HG03064 (cell line): ENCODE measurements around the gene OR10A2.
"Not testable (repeated sequence)": the region's sequence is repeated elsewhere in the genome, so short reads cannot be mapped to it uniquely, and the experiment has no call there.

Experiments used
- ATAC-seq: cut with Tn5 transposase; IDR thresholded peaks from one replicate; pipeline ENCODE4 v1.9.1; 2021; ENCODE audit warnings: low read depth; ENCODE audit not compliant: unreplicated experiment

Gene OR10A2, protein sequence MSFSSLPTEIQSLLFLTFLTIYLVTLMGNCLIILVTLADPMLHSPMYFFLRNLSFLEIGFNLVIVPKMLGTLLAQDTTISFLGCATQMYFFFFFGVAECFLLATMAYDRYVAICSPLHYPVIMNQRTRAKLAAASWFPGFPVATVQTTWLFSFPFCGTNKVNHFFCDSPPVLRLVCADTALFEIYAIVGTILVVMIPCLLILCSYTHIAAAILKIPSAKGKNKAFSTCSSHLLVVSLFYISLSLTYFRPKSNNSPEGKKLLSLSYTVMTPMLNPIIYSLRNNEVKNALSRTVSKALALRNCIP

DNA sequence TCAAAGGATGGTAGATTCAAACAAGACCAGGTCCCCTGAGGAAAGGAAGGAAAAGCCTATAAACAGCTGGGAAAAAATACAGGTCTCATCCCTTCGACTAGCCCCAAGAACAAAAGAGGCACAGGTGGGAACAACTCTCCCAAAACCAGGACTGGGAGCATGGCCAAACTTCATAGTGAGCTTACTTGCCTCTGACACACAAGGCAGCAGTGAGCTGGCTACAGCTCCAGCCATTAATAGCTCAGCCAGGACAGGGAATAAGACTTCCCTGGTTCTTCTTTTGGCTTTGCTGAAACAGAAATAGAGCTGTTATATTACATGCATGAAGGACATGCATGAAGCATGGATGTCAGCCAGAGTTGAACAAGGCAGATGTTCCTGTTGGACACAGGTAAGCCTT lies at the start of gene OR10A2:
TSS of gene OR10A2 (plus strand) at position 97 of the 400 bp plus-strand sequence. CDS start 6,698 bp downstream, outside the sequence.
- ATAC-seq = no peak

DNA sequence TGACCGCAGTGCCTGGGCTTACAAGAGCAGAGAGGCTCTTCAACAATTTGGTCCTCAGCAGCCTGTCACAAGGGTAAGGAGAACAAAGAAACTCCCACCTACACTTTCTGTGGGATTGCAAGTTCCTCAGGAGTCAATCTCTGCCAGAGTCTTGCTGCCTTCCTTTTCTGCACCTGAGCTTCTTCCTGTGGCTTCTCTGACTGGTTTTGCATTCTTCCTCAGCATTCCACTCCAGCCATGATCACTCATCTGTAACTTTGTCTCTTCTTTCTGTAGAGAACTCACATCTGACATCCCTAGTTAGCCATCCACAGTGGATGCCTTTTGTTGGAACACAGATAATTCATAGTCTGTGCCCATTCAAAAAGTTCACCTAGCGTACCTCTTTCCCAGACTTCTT lies 49.2 kb upstream of the OR10A2 start:
- ATAC-seq = no peak

DNA sequence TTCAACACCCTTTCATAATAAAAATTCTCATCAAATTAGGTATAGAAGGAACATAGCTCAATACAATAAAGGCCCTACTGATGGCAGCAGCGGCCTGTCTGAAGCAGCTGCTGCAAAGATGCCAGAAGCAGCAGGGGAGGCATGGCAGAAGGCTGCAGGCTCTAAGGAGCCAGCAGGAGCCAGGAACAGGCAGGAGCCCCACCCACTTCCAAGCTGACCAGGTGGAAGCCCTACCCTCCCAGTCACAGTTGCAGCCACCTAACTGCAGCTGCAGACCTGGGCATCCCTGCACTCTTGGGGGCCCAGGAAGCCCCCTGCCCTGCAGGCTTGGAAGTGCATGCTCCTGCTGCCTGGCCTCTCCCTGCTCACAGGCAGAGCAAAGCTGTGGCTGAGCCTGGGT lies 45.2 kb upstream of the OR10A2 start:
- no peak for ATAC-seq

DNA sequence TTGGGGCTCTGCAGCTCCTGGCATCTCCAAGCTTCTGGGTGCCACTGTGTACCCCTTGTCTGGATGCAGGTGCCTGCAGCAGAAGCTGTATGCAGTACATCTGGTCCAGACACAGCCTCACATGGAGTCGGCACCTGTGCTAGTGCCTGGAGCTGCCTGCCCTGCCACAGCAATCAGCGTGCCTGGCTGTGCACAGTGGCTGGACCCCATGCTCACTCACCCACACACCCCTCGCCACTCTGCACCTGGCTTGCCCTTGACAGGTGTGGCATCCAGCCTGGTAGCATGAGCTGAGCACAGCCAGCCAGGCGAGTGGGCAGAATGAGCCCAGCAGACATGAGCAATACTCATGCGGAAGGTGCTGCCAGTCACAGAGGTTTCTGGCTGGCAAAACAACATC lies 43.9 kb upstream of the OR10A2 start:
- no peak for ATAC-seq

DNA sequence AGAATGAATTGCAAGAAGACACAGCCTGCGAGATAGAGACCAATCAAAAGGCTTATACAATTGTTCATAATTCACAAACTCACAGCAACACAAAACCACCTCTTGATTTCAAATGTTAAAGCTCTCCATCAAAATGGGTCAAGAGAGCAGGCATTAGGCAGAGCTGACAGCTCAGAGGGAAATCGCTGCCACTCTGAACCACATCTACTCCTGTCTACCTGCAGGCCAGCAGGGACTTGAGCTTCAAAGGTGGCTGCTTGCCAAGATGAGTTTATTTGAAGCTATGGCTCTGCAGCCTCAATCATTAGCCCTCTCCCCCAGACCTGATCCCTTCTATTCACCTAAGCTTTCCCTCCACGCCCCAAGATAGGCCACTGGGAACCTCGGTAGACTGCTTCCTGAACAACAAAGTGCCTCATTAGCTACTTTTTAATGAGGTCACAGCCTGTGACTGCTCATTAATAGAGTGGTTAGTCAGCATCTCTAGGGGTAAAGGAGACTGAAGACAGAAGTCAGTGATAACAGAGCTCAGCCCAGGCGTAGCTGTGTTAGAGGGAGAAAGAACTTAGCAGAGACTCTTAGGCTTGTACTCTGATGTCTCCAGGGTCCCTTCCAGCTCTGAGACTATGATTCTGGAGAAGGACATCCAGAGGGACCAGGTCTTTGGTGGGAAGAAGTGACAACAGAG lies 38.6 kb upstream of the OR10A2 start:
- ATAC-seq = no peak

DNA sequence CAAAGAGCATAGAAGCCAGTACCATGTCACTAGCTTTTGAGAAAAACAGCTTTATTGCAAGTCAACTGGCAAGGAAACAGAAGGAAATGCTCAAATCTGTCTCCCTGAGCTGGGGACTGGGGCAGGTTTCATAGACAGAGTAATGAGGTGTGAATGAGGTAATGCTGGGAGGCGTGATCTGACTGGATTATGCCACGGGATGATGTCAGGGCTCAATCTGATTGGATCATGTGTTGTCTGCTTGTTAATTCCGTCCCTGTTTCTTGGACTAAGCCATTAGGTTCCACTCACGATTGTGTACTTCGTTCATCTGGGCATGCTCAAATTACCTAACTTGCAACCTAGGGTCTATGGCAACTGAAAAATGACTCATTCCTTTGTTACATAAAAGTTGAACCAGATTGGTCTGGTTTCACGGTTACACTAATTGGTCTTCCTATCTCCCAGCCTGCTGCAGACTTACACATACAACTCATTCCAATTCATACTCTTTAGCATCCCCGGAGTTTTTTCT lies 37.6 kb upstream of the OR10A2 start:
- ATAC-seq = no peak

DNA sequence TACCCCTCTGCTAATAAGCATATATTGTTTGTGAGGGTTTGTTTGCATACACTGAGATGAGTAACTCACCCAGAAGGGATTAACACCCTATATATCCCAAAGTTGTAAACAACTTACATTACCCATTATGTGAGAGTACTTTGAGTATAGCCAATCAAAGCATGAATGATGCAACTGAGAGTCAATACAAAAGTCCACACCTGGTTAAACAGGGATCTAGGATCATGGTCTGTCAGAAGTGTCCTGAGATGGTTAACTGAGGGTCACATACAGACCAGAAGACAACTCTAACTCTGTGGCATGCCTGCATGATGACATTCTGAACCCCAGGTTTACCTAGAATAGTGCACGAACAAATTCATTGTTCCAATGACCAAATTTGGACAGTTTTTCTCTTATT lies 34.8 kb upstream of the OR10A2 start:
- ATAC-seq = no peak

DNA sequence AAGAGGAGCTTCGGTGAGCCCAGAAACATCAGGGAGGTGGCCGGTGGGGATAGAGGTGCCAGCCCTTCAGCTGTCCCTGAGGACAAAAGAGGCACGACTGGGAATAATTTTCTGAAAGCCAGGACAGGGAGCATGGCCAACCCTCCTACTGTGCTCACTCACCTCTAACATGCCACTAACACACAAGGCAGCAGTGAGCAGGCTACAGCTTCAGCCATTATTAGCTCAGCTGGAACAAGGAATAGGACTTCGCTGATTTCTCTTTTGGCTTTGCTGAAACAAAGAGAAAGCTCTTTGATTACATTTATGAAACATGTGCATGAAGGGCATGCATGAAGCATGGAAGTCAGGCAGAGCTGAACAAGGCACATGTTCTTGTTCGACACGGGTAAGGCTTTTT lies 29.5 kb upstream of the OR10A2 start:
- ATAC-seq = no peak

DNA sequence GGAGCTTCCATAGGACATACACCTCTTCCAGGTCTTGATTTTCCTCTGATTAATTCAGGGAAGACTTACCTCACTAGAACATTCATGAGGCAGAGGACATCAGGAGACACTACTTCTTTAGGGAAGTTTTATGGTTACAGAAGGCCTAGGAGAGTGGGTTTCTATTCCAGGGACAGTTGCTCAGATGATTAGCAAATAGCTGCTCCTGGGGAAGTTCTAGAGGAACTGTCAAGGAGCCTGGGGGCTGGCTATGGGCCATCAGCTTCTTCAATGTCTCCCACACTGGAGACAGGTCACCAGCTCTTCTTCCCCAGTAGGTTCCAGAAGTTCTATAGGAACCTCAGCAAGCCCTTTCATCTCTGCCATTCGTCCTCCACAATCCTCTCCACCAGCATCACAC lies 28.8 kb upstream of the OR10A2 start:
- ATAC-seq = no peak

DNA sequence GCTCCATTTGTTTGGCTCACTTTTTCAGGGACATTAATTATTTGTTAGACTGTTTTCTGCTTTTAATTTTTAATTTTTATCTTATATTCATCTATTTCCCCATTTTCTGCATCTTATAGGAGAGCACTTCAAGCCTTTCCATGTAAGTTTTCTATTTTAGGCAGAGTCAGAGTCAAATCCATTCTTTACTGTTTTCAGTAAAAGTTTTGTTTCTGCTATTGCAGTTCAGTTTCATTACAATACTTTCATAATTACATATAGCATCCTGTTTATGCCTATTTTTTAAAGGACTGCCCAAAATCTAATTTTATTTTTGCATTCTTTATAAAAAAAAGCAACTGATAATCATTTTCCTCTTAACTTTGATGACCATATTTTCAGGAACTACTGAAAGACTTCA lies 21.2 kb upstream of the OR10A2 start:
- ATAC-seq = no peak

DNA sequence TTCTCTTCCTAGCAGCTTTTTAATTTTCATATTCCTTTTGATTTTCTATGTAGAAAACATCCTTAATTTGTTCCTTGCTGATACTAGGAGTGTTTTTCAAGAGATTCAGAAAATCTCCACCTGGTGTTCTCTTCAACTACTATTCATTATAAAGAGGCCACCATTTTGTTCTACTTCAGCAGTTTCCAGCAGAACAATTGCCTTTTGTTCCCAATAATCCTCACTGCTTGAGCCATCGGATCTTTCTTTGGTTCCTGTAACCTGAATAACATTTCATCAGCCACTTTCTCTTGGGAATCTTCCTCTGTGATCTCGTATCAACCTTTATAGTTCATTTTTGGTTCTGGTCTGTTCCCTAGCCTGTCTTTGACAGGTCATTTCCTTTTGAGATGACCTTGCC lies 19.2 kb upstream of the OR10A2 start:
- no peak for ATAC-seq

DNA sequence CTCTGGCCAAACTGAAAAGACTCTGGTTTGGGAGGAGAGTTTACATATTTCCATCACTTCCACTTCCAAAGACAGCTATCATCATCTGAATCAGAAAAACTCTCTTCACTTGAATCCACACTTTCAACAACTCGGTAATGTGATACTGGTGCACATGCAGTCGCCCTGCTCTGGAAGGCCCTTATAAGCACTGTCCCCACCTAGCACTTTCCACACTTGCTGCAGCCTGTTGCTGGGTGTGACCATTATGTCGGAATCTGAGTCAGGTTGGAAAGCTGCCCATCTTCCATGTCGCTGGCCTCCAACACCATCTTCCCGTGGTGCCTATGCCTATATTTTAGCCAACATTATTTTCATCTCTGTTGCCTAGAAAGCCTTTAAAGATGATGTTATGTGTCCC lies 18.5 kb upstream of the OR10A2 start:
- ATAC-seq = no peak

DNA sequence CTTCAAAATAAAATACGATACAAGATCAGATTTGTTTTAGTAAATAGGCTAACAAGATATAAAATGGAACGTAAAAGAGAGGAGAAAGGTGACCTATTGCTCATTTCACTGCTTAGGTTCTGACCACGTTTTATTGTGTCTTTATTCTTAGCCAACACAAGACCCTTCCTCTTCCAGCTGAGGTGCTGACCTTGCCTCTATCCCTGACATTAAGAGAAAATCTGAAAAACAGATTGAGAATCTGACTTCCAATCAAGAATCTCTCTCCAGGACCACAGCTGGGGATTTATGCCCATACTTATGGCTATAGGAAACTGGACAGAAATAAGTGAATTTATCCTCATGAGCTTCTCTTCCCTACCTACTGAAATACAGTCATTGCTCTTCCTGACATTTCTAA lies 17.5 kb upstream of the OR10A2 start, which contains the start of gene OR10A5:
TSS of gene OR10A5 (plus strand) at position 301 of the 400 bp plus-strand sequence. CDS start at position 301, 0 bp downstream.
- no peak for ATAC-seq

DNA sequence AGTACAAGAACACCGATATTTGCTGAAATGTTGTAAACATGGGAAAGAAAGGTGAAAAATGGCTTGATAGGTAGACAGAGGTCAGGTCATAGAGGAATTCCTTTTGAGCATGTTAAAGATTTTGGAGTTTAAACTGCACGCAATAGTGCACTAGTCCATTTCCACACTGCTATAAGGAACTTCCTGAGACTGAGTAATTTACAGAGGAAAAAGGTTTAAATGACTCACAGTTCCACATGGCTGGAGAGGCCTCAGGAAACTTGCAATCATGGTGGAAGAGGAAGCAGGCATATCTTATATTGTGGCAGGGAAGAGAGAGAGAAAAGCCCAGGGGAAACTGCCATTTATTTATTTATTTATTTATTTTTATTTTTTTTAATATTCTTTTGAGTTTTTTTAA lies 12.3 kb upstream of the OR10A2 start:
- ATAC-seq = no peak

DNA sequence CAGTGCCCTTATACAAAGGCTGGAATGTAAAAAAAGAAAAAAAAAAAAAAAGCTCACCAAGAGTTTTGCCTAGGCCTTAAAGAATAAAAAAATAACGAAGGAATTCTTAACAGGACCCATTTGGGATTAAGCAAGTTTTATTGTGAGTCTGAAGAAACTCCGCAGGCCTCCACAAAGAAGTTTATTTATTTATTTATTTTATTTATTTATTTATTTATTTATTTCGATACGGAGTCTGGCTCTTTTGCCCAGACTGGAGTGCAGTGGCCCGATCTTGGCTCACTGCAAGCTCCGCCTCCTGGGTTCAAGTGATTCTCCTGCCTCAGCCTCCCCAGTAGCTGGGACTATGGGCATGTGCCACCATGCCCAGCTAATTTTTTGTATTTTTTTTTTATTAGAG lies 8.1 kb upstream of the OR10A2 start:
- not testable (repeated sequence) for ATAC-seq

DNA sequence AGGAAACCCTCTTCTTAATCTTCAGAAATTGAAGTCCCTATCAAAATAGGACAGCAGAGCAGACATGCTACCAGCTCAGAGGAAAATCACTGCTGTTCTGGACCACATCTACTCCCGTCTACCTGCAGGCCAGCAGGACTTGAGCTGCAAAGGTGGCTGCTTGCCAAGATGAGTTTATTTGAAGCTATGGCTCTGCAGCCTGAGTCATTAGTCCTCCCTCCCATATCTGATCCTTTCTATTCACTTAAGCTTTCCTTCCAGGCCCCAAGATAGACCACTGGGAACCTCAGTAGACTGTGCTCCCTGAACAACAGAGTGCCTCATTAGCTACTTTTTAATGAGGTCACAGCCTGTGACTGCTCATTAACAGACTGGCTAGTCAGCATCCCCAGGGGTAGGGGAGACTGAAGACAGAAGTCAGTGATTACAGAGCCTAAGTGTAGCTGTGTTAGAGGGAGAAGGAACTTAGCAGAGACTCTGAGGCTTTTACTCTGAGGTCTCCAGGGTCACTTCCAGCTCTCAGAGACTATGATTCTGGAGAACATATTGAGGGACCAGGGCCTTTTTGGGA lies 6.8 kb upstream of the OR10A2 start:
- ATAC-seq = no peak

DNA sequence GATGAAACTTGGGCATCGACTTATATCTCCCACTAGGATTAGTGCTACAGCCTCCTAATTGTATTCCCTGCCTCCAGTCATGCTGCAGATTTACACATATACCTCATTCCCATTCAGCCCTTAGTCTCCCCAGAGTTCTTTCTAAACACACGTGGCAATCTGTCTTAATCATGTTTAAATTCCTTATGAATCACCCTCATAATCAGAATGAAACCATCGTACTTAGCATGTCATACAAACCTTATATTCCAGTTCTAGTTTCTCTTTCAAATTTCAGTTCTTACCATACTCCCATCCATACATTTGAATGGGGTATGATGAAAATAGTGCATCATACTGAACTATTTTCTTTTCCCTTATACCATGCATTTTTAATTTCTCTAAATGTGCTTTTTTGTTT lies 6.0 kb upstream of the OR10A2 start:
- no peak for ATAC-seq

DNA sequence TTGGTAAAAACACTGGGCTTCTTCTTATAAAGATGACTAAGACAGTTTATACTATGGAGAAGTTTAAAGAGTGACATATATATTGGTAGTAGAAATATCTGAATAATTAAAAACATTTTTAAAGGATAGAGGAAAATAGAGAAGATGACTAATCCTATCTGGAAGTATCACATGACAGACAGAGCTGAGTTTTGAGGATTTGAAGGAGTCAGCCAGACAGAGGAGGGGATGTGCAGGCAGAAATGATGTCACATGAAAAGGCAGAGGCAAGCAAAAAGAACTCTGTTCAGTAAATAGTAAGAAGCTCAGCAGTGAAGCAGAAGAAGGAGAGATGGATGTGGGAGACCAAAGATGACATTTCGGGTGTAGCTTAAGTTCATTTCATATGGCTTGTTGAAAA lies 1.6 kb downstream of the OR10A2 start:
- ATAC-seq = no peak

DNA sequence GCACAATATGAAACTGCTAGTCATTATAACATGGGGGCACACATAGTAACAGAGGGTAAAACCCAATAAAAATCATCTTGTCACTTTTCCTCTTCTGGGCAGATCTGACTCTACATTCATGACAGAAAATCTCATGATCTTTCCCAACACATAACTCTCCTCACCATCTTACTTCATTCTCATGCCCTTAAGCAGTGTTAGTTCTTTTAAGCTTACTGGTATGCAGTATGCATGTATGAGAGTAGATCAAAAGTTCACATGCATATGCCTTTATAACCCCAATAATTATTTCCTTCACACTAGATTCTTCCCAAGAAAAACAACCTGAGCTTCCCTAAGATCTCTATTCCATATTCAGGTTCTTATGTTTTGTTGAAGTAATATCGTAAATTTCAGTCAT lies 8.4 kb downstream of the OR10A2 start:
- ATAC-seq = no peak

DNA sequence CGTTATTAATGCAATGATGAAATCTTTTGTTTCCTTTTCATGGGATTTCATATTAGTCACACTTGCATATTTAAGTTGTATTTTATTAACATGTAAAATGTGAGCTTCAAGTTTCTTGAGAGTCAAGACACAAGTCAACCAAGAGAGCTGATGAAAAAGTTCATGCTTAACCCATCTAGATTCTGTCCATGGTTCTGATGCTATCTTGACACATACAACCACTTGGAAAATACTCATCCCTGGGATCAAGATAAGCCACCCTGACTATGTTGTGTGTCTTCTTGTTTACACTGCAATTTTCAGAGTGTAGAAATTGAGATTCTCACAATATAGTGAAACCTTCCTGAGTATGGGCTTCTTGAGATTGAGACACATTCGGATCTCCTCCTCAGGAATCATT lies 12.9 kb downstream of the OR10A2 start:
- no peak for ATAC-seq

DNA sequence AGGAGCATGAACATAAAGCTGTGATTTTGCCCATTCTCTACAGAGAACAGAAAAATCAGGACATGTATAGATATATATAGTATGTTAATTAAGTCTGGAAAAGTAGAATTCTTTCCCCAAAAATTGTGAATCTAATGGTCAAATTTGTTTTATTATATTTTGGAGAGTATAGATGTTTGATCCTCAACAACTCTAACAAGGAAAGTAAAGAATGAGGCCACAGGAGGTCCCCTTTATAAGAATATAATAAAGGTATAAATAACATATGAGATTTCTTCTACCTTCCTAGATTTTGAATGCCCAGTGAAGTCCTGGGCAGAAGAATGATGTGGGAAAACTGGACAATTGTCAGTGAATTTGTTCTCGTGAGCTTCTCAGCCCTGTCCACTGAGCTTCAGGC lies 13.5 kb downstream of the OR10A2 start, which contains the start of gene OR10A4:
TSS of gene OR10A4 (plus strand) at position 301 of the 400 bp plus-strand sequence. CDS start at position 324, 23 bp downstream.
- no peak for ATAC-seq

DNA sequence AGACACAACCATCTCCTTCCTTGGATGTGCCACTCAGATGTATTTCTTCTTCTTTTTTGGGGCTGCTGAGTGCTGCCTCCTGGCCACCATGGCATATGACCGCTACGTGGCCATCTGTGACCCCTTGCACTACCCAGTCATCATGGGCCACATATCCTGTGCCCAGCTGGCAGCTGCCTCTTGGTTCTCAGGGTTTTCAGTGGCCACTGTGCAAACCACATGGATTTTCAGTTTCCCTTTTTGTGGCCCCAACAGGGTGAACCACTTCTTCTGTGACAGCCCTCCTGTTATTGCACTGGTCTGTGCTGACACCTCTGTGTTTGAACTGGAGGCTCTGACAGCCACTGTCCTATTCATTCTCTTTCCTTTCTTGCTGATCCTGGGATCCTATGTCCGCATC lies 14.1 kb downstream of the OR10A2 start:
- ATAC-seq = no peak
